Liver (tissue), 9 donors: ENCODE results near the gene MAP1LC3B. TPM values are rescaled to one million over a fixed set of nuclear protein-coding genes. Genes with fewer than 3 reads are reported as not detected.

Experiments used
- DNase-seq: peaks from one replicate; pipeline ENCODE4 v3.0.0-alpha.2; 2017; ENCODE audit warnings: low spot score
- H3K27ac ChIP-seq, 2 donors: one replicate each; pipeline ENCODE4 v1.7.0; 2013; ENCODE audit warnings: inconsistent platforms in 2 of 2, low read length in 2 of 2, control low read depth in 1 of 2, low read depth in 1 of 2, mild to moderate bottlenecking in 1 of 2
- H3K27me3 ChIP-seq, 4 donors: one replicate each; pipeline versions ENCODE4 v1.6.1 to v1.7.0; 2013; ENCODE audit warnings: low read length in 3 of 4, inconsistent platforms in 1 of 4, mild to moderate bottlenecking in 1 of 4, moderate library complexity in 1 of 4; ENCODE audit not compliant: control insufficient read depth in 4 of 4, insufficient read depth in 4 of 4
- H3K36me3 ChIP-seq, 4 donors: one replicate each; pipeline versions ENCODE4 v1.6.1 to v1.7.0; 2013; ENCODE audit warnings: low read length in 3 of 4, mild to moderate bottlenecking in 3 of 4, low read depth in 1 of 4, moderate library complexity in 1 of 4; ENCODE audit not compliant: control insufficient read depth in 4 of 4, insufficient read depth in 3 of 4
- H3K4me1 ChIP-seq, 4 donors: one replicate each; pipeline versions ENCODE4 v1.6.1 to v1.7.0; 2013; ENCODE audit warnings: low read length in 3 of 4, mild to moderate bottlenecking in 3 of 4, moderate library complexity in 1 of 4; ENCODE audit not compliant: control insufficient read depth in 4 of 4, insufficient read depth in 4 of 4
- H3K4me3 ChIP-seq, 3 donors: one replicate each; pipeline versions ENCODE4 v1.6.1 to v1.7.0; 2013; ENCODE audit warnings: low read length in 3 of 3, control low read depth in 1 of 3, low read depth in 1 of 3, mild to moderate bottlenecking in 1 of 3
- H3K9ac ChIP-seq, 2 donors: one replicate each; pipeline ENCODE4 v1.7.0; 2013; ENCODE audit warnings: low read length in 2 of 2, mild to moderate bottlenecking in 2 of 2, moderate library complexity in 2 of 2, control low read depth in 1 of 2, low read depth in 1 of 2
- H3K9me3 ChIP-seq, 4 donors: one replicate each; pipeline versions ENCODE4 v1.6.1 to v1.7.0; 2013; ENCODE audit warnings: low read length in 3 of 4; ENCODE audit not compliant: control insufficient read depth in 4 of 4
- ATF3 ChIP-seq: IDR thresholded peaks from 2 replicates; pipeline ENCODE4 v1.6.1; 2016; ENCODE audit warnings: antibody characterized with exemption
- EGR1 ChIP-seq, 2 donors: IDR thresholded peaks; 2 replicates each; pipeline ENCODE4 v1.6.1; 2016 to 2018; ENCODE audit warnings: antibody characterized with exemption in 2 of 2, low read depth in 2 of 2
- FOXA1 ChIP-seq: IDR thresholded peaks from 2 replicates; pipeline ENCODE4 v1.6.1; 2016; ENCODE audit warnings: antibody characterized with exemption
- FOXA2 ChIP-seq: IDR thresholded peaks from 2 replicates; pipeline ENCODE4 v1.6.1; 2016; ENCODE audit warnings: antibody characterized with exemption
- GABPA ChIP-seq, 2 donors: IDR thresholded peaks in 1 of 2; conservative IDR thresholded peaks in 1 of 2; 2 replicates each; pipeline ENCODE4 v1.6.1; 2016; ENCODE audit warnings: antibody characterized with exemption in 2 of 2, mild to moderate bottlenecking in 1 of 2, moderate library complexity in 1 of 2
- HNF4A ChIP-seq, 2 donors: conservative IDR thresholded peaks; 2 replicates each; pipeline ENCODE4 v1.6.1; 2016; ENCODE audit warnings: antibody characterized with exemption in 2 of 2, mild to moderate bottlenecking in 2 of 2
- HNF4G ChIP-seq: IDR thresholded peaks from 2 replicates; pipeline ENCODE4 v1.6.1; 2016; ENCODE audit warnings: antibody characterized with exemption
- JUND ChIP-seq, 2 donors: IDR thresholded peaks; 2 replicates each; pipeline ENCODE4 v1.6.1; 2016; ENCODE audit warnings: antibody characterized with exemption in 2 of 2
- NR2F2 ChIP-seq: IDR thresholded peaks from 2 replicates; pipeline ENCODE4 v1.6.1; 2016; ENCODE audit warnings: antibody characterized with exemption
- RAD21 ChIP-seq, 2 donors: IDR thresholded peaks; 2 replicates each; pipeline ENCODE4 v1.6.1; 2016; ENCODE audit warnings: antibody characterized with exemption in 2 of 2, mild to moderate bottlenecking in 2 of 2
- REST ChIP-seq: IDR thresholded peaks from 2 replicates; pipeline ENCODE4 v1.6.1; 2016; ENCODE audit warnings: antibody characterized with exemption, mild to moderate bottlenecking
- RXRA ChIP-seq, 2 donors: IDR thresholded peaks; 2 replicates each; pipeline ENCODE4 v1.6.1; 2017 to 2018; ENCODE audit warnings: antibody characterized with exemption in 2 of 2, mild to moderate bottlenecking in 1 of 2
- SP1 ChIP-seq: IDR thresholded peaks from 2 replicates; pipeline ENCODE4 v1.6.1; 2018; ENCODE audit warnings: antibody characterized with exemption, mild to moderate bottlenecking
- TAF1 ChIP-seq: conservative IDR thresholded peaks from 2 replicates; pipeline ENCODE4 v1.6.1; 2016; ENCODE audit warnings: antibody characterized with exemption, mild to moderate bottlenecking
- YY1 ChIP-seq: IDR thresholded peaks from 2 replicates; pipeline ENCODE4 v1.6.1; 2016; ENCODE audit warnings: antibody characterized with exemption, mild to moderate bottlenecking
- WGBS: extraction: QIAGEN DNeasy Blood & Tissue Kit; methylation state at CpG from one replicate; pipeline ENCODE4 v1.1.7; 2013; 5-methylcytosine and 5-hydroxymethylcytosine counted together
- polyA plus RNA-seq, 2 donors: library from polyadenylated mRNA; stranded (reverse) in 1 of 2; unstranded in 1 of 2; fragments of 200-250 nt in 1 of 2; fragments of >200 nt in 1 of 2; fragmentation: Nextera tagmentation in 1 of 2; extraction: Ambion mirVana in 1 of 2; gene quantifications; one replicate each; pipeline versions ENCODE4 v1.2.1 to v1.2.3, GENCODE V29; 2013 to 2015
- total RNA-seq, 2 donors: library from RNA; depleted of rRNA; stranded (reverse); fragments of >200 nt; gene quantifications; one replicate each; pipeline ENCODE4 v1.2.3, GENCODE V29; 2014
- TF ChIP-seq, protein P1 (sequence below): IDR thresholded peaks from 2 replicates; pipeline ENCODE4 v1.6.1; 2016; ENCODE audit warnings: antibody characterized with exemption
- TF ChIP-seq, protein P2 (sequence below): fragments of 150-350 bp; IDR thresholded peaks from 2 replicates; pipeline ENCODE4 v1.5.1; 2017; ENCODE audit warnings: improper control_type of control experiment, low read depth, low read length; ENCODE audit not compliant: missing input control
- donor health status: healthy.
- donor health status: healthy.
- donor health status: healthy.
- donor health status: healthy.
- donor health status: healthy.

The MAP1LC3B gene
- total and polyA plus RNA-seq, 4 donors: 10.3 to 36.3 (median 15.7) TPM

DNA sequence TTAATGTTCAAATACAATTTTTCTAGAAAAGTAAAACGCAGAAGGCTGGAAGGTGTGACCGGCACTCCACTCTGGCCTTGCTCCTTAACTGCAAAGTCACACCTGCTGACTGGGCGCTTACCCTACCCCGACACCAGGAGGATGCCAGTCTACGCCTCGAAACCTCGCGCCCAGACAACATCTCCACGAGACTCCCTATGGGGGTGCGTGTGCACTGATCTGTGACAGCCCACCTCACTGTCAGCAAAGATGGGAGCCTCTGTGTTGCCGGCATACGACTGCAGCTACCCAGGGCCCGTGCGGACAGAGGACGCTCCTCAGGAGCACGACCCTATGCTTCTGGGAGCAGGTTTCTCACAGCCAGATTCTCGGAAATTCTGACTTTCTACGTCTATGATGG, 26.1 kb downstream of the MAP1LC3B start:
- no peak for DNase-seq
- Histone ChIP-seq H3K36me3 (peaks cover 23 to 75% (median 38%) of the 10 kb centered on the region in 4 donors), H3K4me3 (no peak overlapping the region), H3K9me3 (no peaks in the 10 kb centered on the region), H3K27ac (no peak overlapping the region), H3K4me1 (no peaks in the 10 kb centered on the region), H3K9ac (no peak overlapping the region), H3K27me3 (no peaks in the 10 kb centered on the region)
- WGBS: 94% methylated on average over 18 of the region's 18 CpGs
- TF ChIP-seq SP1: no peak
- no peak for TF ChIP-seq JUND (IDR thresholded peaks at IDR 0.05)
- TF ChIP-seq, protein P1, sequence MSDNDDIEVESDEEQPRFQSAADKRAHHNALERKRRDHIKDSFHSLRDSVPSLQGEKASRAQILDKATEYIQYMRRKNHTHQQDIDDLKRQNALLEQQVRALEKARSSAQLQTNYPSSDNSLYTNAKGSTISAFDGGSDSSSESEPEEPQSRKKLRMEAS: no peak
- TF ChIP-seq NR2F2: no peak
- TF ChIP-seq TAF1: no peak
- no peak for TF ChIP-seq RXRA (IDR thresholded peaks at IDR 0.05)
- TF ChIP-seq HNF4A (conservative IDR thresholded peaks at IDR 0.05): no peak
- no peak for TF ChIP-seq FOXA2
- TF ChIP-seq, protein P2, sequence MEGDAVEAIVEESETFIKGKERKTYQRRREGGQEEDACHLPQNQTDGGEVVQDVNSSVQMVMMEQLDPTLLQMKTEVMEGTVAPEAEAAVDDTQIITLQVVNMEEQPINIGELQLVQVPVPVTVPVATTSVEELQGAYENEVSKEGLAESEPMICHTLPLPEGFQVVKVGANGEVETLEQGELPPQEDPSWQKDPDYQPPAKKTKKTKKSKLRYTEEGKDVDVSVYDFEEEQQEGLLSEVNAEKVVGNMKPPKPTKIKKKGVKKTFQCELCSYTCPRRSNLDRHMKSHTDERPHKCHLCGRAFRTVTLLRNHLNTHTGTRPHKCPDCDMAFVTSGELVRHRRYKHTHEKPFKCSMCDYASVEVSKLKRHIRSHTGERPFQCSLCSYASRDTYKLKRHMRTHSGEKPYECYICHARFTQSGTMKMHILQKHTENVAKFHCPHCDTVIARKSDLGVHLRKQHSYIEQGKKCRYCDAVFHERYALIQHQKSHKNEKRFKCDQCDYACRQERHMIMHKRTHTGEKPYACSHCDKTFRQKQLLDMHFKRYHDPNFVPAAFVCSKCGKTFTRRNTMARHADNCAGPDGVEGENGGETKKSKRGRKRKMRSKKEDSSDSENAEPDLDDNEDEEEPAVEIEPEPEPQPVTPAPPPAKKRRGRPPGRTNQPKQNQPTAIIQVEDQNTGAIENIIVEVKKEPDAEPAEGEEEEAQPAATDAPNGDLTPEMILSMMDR: no peak
- TF ChIP-seq FOXA1: no peak
- TF ChIP-seq GABPA (IDR thresholded peaks at IDR 0.05 in 1 of 2, conservative IDR thresholded peaks at IDR 0.05 in 1 of 2): no peak
- no peak for TF ChIP-seq ATF3
- no peak for TF ChIP-seq RAD21 (IDR thresholded peaks at IDR 0.05)
- no peak for TF ChIP-seq HNF4G

DNA sequence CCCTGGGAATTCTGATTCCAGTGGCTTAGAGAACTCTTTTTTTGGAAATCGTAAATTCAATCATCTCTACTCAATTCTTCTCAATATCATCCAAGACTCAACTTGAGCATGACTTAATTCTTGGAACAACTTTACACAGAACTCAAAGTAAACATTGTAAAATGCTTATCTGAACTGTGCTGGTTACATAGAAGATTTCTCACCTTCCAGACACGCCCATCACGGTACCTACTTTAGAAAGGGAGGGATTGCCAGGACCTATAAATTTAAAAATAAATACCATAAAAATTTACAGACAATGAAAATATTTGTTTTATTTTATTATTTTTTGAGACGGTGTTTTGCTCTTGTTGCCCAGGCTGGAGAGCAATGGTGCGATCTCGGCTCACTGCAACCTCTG, 26.5 kb downstream of the MAP1LC3B start:
- no peaks in the 10 kb centered on the region for H3K27me3 ChIP-seq
- 66% methylated on average over 6 of the region's 6 CpGs for WGBS
- H3K36me3 ChIP-seq: peaks cover 19 to 75% (median 41%) of the 10 kb centered on the region in 4 donors
- H3K4me3 ChIP-seq: no peak overlapping the region
- TF ChIP-seq EGR1 (IDR thresholded peaks at IDR 0.05; ENCODE audit: low read depth in 2 of 2): no peak
- no peak for TF ChIP-seq HNF4G
- no peak for TF ChIP-seq YY1
- no peak for TF ChIP-seq ATF3
- TF ChIP-seq, protein P2: no peak
- TF ChIP-seq RXRA (IDR thresholded peaks at IDR 0.05): no peak
- no peak for TF ChIP-seq RAD21 (IDR thresholded peaks at IDR 0.05)
- TF ChIP-seq TAF1: no peak
- TF ChIP-seq HNF4A (conservative IDR thresholded peaks at IDR 0.05): no peak
- no peak for TF ChIP-seq REST
- TF ChIP-seq FOXA2: no peak
- no peak for DNase-seq
- H3K4me1 ChIP-seq: no peaks in the 10 kb centered on the region
- H3K9ac ChIP-seq: no peak overlapping the region
- no peaks in the 10 kb centered on the region for H3K9me3 ChIP-seq
- H3K27ac ChIP-seq: no peak overlapping the region
